ENCODE measurements around the gene TRHDE. TPM values are rescaled to one million over a fixed set of nuclear protein-coding genes. Genes with fewer than 3 reads are reported as not detected.

The TRHDE gene
- total RNA-seq, 1 experiment from 2014 or later, result not detected

DNA sequence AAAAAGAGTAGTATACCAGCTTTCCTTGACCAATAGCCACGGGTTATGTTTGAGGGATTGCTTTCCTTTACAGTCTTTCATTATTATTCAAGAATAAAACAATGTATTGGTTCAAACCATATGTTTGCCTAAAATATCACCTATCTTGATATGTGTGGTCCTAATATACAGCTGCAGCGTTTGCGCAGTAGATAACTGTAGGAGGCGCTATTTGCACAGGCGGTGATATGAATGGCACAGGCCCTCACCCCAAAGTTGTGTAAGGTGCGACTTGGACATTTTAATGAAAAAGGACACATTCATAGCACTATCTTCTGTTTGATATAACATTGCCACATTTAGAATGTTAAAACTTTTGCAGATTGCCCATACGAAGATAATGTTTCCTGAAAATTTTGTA, 298.4 kb downstream of the TRHDE start:
- H3K27ac Mint-ChIP-seq (ENCODE audit: unreplicated experiment), result no peak overlapping the region
- H3K4me1 ChIP-seq, result no peaks in the 10 kb centered on the region
- no peaks in the 10 kb centered on the region for H3K27me3 ChIP-seq (replicated peaks; ENCODE audit: control insufficient read depth, insufficient read depth, low read length)
- TF ChIP-seq CTCF (IDR thresholded peaks at IDR 0.05; ENCODE audit: insufficient read depth in 1 of 2, low read depth in 1 of 2, low read length in 1 of 2, severe bottlenecking in 1 of 2, unreplicated experiment in 1 of 2), result peak in 1 of 2 experiments; percentile 53
- H3K9me3 Mint-ChIP-seq (ENCODE audit: unreplicated experiment), result no peaks in the 10 kb centered on the region
- BruUV-seq (replicated peaks), result no TSS peak
- intact Hi-C loops (cut with micrococcal nuclease; ENCODE audit: unreplicated experiment), result no loop called here
- H3K9me3 ChIP-seq, result no peaks in the 10 kb centered on the region
- H3K4me3 ChIP-seq (ENCODE audit: low read depth, low read length), result no peak overlapping the region
- ChIA-PET POLR2A (no interaction called here), CTCF (interaction anchor here (0.6 to 0.7 kb wide), 2 partner anchors 30 to 584 kb away, joined by 3 to 6 read pairs; no protein-coding TSS in a partner anchor)
- peak; percentile 39 to 46 for DNase-seq
- no peaks in the 10 kb centered on the region for H3K4me1 Mint-ChIP-seq (ENCODE audit: low read depth, unreplicated experiment)
- H3K36me3 Mint-ChIP-seq (ENCODE audit: insufficient read depth, unreplicated experiment), result no peaks in the 10 kb centered on the region
- H3K36me3 ChIP-seq (ENCODE audit: control insufficient read depth, insufficient read depth, low read length), result no peaks in the 10 kb centered on the region
- peaks cover 4% of the 10 kb centered on the region for H3K27me3 Mint-ChIP-seq (ENCODE audit: insufficient read depth, unreplicated experiment)
- no peak overlapping the region for H3K4me3 Mint-ChIP-seq (ENCODE audit: unreplicated experiment)

GRCh38 chr12:72574138-72574537, 302.0 kb downstream of the TRHDE start:
- Mint-ChIP-seq H3K27ac (ENCODE audit: unreplicated experiment) (no peak overlapping the region), H3K4me1 (ENCODE audit: low read depth, unreplicated experiment) (no peaks in the 10 kb centered on the region), H3K4me3 (ENCODE audit: unreplicated experiment) (no peak overlapping the region), H3K36me3 (ENCODE audit: insufficient read depth, unreplicated experiment) (no peaks in the 10 kb centered on the region), H3K27me3 (ENCODE audit: insufficient read depth, unreplicated experiment) (no peaks in the 10 kb centered on the region), H3K9me3 (ENCODE audit: unreplicated experiment) (no peaks in the 10 kb centered on the region)
- H3K36me3 ChIP-seq (ENCODE audit: control insufficient read depth, insufficient read depth, low read length), result no peaks in the 10 kb centered on the region
- H3K4me1 ChIP-seq, result no peaks in the 10 kb centered on the region
- H3K27me3 ChIP-seq (replicated peaks; ENCODE audit: control insufficient read depth, insufficient read depth, low read length), result no peaks in the 10 kb centered on the region
- ChIA-PET CTCF (no interaction called here), POLR2A (no interaction called here)
- DNase-seq, result no peak
- intact Hi-C loops (cut with micrococcal nuclease; ENCODE audit: unreplicated experiment), result no loop called here
- no peaks in the 10 kb centered on the region for H3K9me3 ChIP-seq
- BruUV-seq (replicated peaks), result no TSS peak
- no peak overlapping the region for H3K4me3 ChIP-seq (ENCODE audit: low read depth, low read length)
- TF ChIP-seq CTCF (IDR thresholded peaks at IDR 0.05; ENCODE audit: insufficient read depth in 1 of 2, low read depth in 1 of 2, low read length in 1 of 2, severe bottlenecking in 1 of 2, unreplicated experiment in 1 of 2), result no peak

DNA sequence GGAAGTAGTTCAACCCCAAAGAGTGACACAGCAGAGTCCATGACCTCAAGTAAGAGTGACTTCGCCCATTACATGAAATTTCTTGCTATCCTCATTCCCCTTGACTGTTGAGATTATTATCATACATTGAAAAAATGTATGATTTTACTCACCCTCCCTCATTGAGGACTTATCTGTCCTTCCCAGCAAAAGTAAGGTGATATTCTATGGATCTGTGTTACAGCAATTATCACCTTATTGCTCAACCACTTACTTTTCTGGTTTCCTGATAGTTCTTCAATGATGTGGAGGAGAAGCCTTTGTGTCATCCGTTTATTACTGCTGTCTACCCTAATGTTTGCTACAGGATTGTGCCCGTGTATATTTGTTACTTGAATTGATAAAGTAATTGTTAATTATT, 306.2 kb downstream of the TRHDE start:
- no TSS peak for BruUV-seq (replicated peaks)
- Mint-ChIP-seq H3K36me3 (ENCODE audit: insufficient read depth, unreplicated experiment) (no peaks in the 10 kb centered on the region), H3K9me3 (ENCODE audit: unreplicated experiment) (no peaks in the 10 kb centered on the region), H3K4me3 (ENCODE audit: unreplicated experiment) (no peak overlapping the region), H3K27ac (ENCODE audit: unreplicated experiment) (no peak overlapping the region), H3K27me3 (ENCODE audit: insufficient read depth, unreplicated experiment) (no peaks in the 10 kb centered on the region), H3K4me1 (ENCODE audit: low read depth, unreplicated experiment) (no peaks in the 10 kb centered on the region)
- Histone ChIP-seq H3K4me1 (no peaks in the 10 kb centered on the region), H3K27me3 (replicated peaks; ENCODE audit: control insufficient read depth, insufficient read depth, low read length) (no peaks in the 10 kb centered on the region), H3K9me3 (no peaks in the 10 kb centered on the region), H3K4me3 (ENCODE audit: low read depth, low read length) (no peak overlapping the region), H3K36me3 (ENCODE audit: control insufficient read depth, insufficient read depth, low read length) (no peaks in the 10 kb centered on the region)
- no peak for DNase-seq
- TF ChIP-seq CTCF (IDR thresholded peaks at IDR 0.05; ENCODE audit: insufficient read depth in 1 of 2, low read depth in 1 of 2, low read length in 1 of 2, severe bottlenecking in 1 of 2, unreplicated experiment in 1 of 2), result no peak
- ChIA-PET POLR2A (no interaction called here), CTCF (no interaction called here)
- intact Hi-C loops (cut with micrococcal nuclease; ENCODE audit: unreplicated experiment), result no loop called here

Data from Caco-2 (cell line).